Measurements from ENCODE around the gene FEM1A. TPM values are rescaled to one million over a fixed set of nuclear protein-coding genes. Genes with fewer than 3 reads are reported as not detected.

FEM1A gene
- total and polyA plus RNA-seq, 2 of the 13 experiments (the other 11 are each of a cell fraction or from before 2014, with no cell fraction given): 3.2 to 10.8 TPM

DNA sequence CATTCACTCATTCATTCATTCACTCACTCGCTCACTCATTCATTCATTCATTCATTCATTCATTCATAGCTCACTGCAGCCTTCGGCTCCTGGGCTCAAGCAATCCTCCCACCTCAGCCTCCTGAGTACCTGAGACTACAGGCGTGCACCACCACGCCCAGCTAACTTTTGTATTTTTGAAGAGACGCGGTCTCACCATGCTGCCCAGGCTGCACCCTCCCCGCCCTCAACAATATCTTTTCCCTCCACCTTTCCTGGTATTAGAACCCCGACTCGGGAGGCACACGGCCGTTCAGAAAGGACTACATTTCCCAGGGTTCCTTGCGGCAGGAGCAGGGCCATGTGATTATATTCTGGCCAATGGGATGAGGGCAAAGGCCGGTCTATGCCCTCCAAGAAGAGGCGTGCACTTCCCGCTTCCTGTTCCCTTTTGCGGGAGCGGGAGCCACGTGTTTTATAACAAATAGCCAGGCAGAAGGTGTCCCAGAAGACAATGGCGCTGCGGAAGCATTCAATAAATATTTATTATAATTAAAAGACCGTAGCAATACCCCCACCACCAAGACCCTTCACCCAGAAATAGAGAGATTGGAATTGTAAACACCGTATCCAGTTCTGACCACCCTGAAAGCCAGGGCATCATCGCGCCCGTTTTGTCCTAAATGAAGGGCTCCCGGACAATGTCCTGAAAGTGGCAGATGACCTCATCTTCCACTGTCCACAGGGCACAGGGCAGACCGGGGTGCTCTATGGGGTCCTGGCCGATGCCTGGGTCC is 24.1 kb downstream of the FEM1A start (continued):
- TF ChIP-seq SIN3A (IDR thresholded peaks at IDR 0.05; ENCODE audit: borderline replicate concordance, low read depth, low read length): peak; percentile 82
- TF ChIP-seq, protein P1, sequence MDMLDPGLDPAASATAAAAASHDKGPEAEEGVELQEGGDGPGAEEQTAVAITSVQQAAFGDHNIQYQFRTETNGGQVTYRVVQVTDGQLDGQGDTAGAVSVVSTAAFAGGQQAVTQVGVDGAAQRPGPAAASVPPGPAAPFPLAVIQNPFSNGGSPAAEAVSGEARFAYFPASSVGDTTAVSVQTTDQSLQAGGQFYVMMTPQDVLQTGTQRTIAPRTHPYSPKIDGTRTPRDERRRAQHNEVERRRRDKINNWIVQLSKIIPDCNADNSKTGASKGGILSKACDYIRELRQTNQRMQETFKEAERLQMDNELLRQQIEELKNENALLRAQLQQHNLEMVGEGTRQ (IDR thresholded peaks at IDR 0.05; ENCODE audit: low read depth, low read length): peak; percentile 94
- TF ChIP-seq, protein P1 (CRISPR knock-in tag; IDR thresholded peaks at IDR 0.05; ENCODE audit: borderline replicate concordance): peak; percentile 99
- no peak for TF ChIP-seq ZKSCAN5 (CRISPR knock-in tag; IDR thresholded peaks at IDR 0.05)
- TF ChIP-seq RFXANK (CRISPR knock-in tag; IDR thresholded peaks at IDR 0.05): peak; percentile 75; the same call in 1 of the 2 replicates
- no peak for TF ChIP-seq ZNF891 (CRISPR knock-in tag; IDR thresholded peaks at IDR 0.05)
- peak; percentile 66; the same call in 1 of the 2 replicates for TF ChIP-seq ZNF510 (CRISPR knock-in tag; IDR thresholded peaks at IDR 0.05; ENCODE audit: low read depth)
- TF ChIP-seq, protein P2, sequence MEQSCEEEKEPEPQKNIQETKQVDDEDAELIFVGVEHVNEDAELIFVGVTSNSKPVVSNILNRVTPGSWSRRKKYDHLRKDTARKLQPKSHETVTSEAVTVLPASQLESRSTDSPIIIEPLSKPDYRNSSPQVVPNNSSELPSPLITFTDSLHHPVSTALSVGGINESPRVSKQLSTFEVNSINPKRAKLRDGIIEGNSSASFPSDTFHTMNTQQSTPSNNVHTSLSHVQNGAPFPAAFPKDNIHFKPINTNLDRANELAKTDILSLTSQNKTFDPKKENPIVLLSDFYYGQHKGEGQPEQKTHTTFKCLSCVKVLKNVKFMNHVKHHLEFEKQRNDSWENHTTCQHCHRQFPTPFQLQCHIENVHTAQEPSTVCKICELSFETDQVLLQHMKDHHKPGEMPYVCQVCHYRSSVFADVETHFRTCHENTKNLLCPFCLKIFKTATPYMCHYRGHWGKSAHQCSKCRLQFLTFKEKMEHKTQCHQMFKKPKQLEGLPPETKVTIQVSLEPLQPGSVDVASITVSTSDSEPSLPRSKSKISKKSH (CRISPR knock-in tag; IDR thresholded peaks at IDR 0.05; ENCODE audit: borderline replicate concordance): peak; percentile 10; the same call in 1 of the 2 replicates
- no peak for TF ChIP-seq SETDB1 (CRISPR knock-in tag; IDR thresholded peaks at IDR 0.05; ENCODE audit: borderline replicate concordance)
- TF ChIP-seq ATRX (CRISPR knock-in tag; IDR thresholded peaks at IDR 0.05; ENCODE audit: borderline replicate concordance): no peak
- TF ChIP-seq ZNF230 (CRISPR knock-in tag; IDR thresholded peaks at IDR 0.05): 0 out of 2 replicates have a peak, but pooled peaks have one; percentile 59
- no peak for TF ChIP-seq GTF3A (CRISPR knock-in tag; conservative IDR thresholded peaks at IDR 0.05)
- TF ChIP-seq HOXA3 (CRISPR knock-in tag; IDR thresholded peaks at IDR 0.05): peak; percentile 67; the same call in 1 of the 2 replicates
- TF ChIP-seq, protein P3, sequence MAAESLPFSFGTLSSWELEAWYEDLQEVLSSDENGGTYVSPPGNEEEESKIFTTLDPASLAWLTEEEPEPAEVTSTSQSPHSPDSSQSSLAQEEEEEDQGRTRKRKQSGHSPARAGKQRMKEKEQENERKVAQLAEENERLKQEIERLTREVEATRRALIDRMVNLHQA (CRISPR knock-in tag; IDR thresholded peaks at IDR 0.05): no peak
- TF ChIP-seq ZFX (CRISPR knock-in tag; IDR thresholded peaks at IDR 0.05; ENCODE audit: low read depth): peak; percentile 50; the same call in 1 of the 2 replicates
- TF ChIP-seq, protein P4, sequence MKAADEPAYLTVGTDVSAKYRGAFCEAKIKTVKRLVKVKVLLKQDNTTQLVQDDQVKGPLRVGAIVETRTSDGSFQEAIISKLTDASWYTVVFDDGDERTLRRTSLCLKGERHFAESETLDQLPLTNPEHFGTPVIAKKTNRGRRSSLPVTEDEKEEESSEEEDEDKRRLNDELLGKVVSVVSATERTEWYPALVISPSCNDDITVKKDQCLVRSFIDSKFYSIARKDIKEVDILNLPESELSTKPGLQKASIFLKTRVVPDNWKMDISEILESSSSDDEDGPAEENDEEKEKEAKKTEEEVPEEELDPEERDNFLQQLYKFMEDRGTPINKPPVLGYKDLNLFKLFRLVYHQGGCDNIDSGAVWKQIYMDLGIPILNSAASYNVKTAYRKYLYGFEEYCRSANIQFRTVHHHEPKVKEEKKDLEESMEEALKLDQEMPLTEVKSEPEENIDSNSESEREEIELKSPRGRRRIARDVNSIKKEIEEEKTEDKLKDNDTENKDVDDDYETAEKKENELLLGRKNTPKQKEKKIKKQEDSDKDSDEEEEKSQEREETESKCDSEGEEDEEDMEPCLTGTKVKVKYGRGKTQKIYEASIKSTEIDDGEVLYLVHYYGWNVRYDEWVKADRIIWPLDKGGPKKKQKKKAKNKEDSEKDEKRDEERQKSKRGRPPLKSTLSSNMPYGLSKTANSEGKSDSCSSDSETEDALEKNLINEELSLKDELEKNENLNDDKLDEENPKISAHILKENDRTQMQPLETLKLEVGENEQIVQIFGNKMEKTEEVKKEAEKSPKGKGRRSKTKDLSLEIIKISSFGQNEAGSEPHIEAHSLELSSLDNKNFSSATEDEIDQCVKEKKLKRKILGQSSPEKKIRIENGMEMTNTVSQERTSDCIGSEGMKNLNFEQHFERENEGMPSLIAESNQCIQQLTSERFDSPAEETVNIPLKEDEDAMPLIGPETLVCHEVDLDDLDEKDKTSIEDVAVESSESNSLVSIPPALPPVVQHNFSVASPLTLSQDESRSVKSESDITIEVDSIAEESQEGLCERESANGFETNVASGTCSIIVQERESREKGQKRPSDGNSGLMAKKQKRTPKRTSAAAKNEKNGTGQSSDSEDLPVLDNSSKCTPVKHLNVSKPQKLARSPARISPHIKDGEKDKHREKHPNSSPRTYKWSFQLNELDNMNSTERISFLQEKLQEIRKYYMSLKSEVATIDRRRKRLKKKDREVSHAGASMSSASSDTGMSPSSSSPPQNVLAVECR (CRISPR knock-in tag; IDR thresholded peaks at IDR 0.05; ENCODE audit: borderline replicate concordance): peak; percentile 66; the same call in 1 of the 2 replicates
- peak; percentile 86 for TF ChIP-seq HCFC1 (IDR thresholded peaks at IDR 0.05; ENCODE audit: low read depth, low read length)
